ENCODE data around the gene EEF1E1.

GRCh38 chr6:8110725-8111124 is 8.4 kb upstream of the EEF1E1 start:
- TF ChIP-seq POLR2A (IDR thresholded peaks at IDR 0.05) (no peak), CTCF (IDR thresholded peaks at IDR 0.05) (no peak)

Data from thyroid gland (tissue), 4 donors.